ENCODE measurements around the gene KIF21A.

KIF21A gene

DNA sequence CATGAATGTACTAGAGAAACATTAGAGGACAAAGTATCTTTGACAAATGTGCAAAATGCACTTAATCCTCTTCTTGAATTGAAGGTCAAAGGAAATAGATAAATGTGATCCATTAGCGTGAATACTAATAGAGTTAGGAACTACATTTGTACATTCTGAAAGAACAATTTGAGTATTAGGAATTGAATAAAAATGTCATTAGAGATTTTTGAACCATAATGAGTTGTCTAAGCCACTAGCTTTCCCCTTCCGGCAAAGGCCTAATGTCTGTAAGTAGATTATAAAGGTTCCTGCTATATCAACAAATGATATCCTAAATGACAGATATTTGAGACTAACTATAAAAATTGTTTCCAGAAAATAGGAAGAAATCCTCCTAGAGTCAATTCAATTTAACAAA, 59.8 kb downstream of the KIF21A start:
- DNase-seq = no peak

DNA sequence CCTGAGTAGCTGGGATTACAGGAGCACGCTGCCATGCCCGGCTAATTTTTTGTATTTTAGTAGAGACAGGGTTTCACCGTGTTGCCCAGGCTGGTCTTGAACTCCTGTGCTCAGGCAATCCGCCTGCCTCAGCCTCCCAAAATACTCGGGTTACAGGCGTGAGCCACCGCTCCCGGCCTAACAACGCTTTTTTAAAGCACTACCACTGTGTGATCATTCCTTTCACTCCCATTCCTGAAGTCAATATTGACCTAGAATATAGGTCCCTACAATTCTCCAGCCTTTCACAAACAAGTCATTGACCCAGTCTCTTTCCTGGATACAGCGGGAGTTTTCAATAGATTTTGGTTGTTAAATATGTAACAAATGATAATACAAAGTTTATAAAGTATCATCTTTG, 62.8 kb downstream of the KIF21A start:
- no peak for DNase-seq

DNA sequence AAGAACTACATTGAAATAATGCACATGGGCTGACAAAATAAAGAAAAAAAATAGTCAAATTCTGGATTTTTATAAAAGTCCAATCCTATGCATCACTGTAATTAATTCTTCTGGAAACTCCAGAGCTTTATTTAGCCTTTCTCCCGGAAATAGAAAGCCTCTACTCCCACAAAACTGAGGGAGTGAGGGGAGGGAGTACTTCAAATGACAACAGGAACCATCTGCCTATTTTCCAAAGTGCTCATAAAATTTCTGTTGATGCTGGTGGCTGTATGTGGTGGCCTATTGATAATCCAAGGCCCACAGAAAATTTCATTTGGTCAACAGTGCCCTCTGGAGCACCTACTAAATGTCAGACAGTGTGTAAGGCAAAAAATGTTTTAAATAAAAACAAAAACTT, 64.6 kb downstream of the KIF21A start:
- DNase-seq = peak; percentile 4

DNA sequence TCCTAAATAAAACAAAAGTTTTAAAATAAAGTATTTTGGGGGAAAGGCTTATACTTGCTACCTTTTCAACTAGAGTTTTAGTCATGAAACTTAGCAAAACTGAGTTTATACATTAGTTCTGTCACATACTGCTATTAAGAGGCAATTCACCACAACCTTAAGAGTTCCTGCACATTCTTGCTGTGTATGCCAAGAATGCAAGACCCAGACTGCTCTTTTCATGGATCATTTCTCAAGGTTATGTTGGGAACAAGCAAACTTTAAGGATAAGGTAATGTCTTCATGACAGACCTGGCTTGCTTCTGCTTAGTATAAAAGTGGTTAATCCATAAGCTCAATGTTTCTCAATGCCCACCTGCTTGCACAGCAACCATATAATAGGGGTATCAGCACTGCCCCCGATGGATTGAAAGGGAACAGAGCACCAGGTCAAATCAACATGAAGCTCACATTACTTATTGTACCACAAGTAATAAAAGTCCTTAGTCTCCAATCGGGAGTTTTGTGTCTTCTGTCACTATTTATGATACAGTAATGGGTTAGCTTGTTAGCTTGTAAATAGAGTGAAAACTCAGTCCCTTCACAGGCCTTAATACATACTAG, 67.6 kb downstream of the KIF21A start:
- peak; percentile 3 for DNase-seq

DNA sequence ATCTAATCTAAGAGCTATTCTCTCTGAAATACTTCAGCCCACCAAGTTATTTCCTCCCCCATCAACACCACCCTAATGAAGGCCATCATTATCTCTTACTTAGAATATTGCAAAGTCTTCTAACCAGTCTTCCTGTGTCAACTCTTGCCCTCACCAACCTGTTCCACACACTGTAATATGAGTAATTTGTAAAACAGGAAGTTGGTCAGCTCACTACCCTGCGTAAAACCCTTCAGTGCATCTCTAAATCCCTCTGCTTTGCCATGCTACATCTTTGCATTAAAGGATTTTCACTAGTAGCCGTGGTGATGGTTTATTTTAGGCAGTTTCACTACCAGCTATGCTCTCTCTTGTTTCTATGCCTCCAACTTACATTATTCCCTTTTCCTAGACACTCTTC, 70.0 kb downstream of the KIF21A start:
- DNase-seq = no peak

DNA sequence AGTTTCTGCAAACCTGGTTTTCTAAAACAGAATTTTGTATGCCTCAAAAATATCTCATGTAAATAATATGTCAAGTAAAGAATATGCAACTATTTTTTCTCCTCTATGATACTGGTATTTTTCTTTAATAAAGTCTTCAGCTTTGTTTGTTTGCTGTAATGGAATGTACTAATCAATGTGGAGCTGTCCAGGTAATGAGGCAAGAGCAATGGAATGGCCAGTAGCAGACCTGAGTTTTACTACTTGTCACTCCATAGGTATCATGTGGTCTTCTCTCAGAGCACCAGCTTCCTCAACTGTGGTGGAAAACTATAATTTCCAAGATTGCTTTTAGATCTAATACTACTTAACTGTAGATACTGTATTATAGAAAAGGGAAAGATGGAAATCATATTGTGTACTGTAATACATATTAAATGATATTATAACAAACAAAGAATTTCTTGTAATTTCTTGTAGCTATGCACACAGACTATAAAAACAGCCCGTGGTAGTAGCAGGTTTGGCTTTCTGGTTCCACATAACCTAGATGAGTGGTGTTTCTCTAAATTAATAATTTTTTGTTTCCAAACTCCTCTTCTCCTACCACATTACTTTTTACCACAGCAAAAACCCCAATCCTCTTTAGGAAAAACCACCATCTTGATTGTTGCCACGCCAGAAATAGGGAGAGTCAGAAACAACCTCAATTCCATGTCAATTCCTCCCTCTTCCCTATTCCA, 70.6 kb downstream of the KIF21A start:
- no peak for DNase-seq

DNA sequence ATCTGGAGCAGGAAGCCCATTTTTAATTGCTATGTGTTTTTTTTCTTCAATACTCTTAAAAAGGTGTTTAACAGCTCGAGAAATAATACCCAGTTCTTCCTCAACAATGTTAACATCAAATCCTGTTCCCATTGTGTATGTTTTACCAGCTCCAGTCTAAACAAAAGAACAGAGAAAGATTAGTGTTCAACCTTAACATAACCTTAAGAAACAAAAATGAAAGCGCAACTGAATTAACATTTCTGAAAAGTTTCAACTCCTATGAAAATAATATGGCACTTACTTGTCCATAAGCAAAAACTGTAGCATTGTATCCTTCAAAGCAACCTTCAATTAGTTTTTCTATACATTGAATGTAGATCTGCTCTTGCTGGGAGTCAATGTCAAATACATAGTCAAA, 73.2 kb downstream of the KIF21A start:
- no peak for DNase-seq

DNA sequence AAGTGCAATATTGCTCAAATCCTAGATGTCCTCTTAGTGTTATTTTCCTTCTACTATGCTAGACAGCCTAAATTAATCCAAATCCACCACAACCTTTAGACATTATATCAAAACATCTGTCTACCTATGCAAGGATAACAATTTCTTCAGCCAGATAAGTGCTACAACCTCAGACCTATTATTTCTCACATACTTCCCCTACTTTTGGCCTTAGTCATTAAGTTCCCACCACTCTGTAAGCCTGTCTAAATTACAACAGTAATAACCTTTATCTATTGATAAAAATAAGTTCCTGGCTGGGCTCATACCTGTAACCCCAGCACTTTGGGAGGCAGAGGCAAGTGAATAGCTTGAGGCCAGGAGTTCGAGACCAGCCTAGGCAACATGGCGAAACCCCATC, 74.0 kb downstream of the KIF21A start:
- no peak for DNase-seq

DNA sequence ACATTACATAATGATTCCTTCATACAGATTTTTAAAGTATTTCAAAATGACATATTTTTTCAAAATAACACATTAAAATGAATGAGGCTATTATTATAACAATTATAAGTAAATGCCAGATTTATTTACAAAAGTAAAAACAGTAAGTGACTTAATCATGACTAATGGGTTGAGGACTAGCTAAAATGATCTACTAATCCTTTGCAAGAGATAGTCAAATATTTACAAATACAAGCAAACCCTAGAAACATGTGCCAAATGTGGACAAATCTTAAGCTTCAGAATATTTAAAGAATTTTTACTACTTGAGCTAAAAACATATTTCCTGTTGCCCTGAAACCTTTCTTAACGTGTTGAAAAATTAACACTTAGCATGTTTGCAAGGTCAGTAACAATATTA, 74.8 kb downstream of the KIF21A start:
- DNase-seq = no peak

DNA sequence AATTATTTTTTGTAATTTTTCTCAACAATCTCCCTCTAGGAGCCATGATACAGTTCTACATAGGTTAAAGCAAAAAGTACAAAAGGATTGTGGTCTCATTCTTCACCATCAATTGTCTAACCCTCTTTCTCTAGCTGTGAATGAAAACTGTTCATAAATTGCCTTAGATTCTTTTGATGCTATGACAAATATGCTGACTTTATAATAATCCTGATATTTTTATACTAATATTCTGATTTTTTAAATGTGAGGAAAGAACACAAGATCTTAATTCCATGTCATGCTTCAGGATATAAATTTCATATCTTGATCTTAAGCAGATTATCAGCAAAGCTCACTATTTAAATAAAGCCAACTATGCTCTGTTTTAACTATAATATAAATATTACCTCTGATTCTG, 75.4 kb downstream of the KIF21A start:
- no peak for DNase-seq

DNA sequence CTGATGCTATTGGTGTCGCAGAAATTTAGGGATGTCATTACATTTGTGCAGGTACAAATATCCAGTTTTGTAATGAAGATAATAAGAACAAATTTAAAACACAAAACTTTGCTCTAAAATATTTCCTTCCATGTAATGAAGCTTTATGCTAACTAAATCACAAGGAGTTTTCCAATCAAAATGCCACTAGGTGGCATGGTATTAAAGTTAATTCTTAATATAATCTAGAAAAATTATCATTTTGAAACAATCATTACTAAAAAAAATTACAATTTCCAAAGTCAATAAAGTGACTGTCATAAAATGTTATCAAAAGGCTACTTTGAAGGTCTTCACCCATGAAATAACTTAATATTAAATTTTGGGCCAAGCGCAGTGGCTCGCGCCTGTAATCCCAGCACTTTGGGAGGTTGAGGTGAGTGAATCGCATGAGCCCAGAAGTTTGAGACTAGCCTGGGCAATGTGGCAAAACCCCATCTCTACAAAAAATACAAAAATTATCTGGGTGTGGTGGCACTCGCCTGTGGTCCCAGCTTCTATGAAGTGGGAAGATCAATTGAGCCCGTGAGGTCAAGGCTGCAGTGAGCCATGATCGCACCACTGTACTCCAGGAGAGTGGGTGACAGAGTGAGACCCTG, 77.4 kb downstream of the KIF21A start:
- DNase-seq = no peak

DNA sequence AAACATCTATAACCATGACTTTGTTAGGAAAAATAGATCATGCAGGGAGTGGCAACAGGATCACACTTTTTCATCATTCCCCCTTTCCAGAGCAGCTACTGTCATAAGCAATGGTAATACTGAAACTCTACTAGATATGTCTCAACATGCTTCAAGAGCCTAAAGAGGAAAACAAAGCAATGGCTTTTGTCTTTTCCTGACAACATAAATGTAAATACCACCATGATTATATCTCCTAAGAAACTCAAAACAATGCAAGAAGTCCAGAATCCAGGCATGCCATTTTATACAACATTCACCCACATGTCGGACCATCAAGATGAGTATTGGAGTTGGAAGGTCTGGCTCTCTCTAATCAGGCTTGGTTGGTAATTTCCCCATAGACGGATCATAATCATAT, 78.7 kb downstream of the KIF21A start:
- no peak for DNase-seq

DNA sequence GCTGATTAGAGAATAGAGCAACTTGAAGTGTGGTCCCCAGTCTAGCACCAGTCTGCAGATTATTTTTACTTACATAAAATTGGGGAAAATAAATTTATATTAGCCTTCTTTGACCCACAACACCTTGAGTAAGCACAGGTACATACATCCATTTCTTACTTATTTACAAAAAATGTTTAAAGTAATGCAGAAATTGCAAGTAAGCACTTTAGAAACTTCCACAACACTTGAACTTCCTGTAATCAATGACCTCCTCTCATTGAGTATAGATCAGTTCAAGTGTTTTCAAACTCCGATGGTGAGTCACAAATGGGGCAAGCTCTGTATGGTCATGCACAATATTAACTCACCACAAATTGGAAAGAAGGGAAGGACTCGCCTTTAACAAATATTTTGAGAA, 83.3 kb downstream of the KIF21A start:
- no peak for DNase-seq

DNA sequence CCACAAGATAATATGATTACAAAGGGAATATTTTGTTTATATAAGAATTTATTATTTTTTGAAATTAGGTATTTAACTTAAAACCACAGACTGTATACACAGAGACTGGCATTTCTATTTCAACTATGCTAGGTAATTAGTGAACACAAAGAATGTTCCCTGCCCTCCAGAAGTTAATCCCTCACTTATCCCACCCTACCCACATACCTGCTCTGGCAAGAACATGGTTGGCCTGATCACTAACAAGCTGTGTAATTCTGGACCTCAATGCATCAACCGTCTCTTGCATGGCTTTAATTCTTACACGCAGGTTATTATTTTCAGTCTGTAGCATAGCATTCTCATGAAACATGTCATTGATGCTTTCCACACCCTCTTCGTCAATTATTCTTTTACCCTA, 85.9 kb downstream of the KIF21A start:
- DNase-seq = no peak

DNA sequence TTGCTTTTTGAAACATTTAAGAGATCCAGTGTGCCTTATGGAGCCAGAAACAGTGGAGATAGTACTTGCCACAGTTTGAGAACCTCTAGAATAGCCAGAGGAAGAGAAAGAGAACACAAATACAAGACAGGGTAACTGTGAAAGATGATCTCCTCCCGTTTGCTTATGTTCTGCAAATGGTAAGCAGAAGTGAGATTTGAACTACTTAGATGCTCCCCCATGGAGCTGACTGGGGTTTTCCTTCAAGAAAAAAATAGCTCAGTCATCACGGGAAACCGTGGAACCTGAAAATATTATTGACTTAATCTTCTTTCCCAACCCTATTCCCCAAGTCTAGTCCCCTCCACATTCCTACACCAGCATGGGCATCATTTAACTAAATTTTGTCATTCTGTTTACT, 87.1 kb downstream of the KIF21A start:
- DNase-seq = no peak

DNA sequence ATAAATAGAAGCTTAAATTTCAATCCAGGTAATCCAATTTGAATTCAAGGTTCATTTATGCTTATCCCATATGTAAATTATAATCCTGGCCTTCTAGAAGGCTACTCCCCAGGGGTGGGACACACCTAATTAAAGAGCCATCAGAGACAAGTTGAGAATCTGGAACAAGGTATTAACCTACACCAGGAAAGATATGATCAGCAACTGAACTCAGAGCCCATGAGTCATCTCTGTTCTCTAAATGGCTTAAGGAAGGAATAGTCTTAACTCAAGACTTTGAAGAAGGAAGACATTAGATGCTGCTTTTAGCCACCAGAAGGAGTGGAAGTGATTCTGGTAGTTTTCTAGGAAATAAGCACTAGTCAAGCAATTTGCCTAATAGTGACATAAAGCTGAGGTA, 88.0 kb downstream of the KIF21A start:
- no peak for DNase-seq

DNA sequence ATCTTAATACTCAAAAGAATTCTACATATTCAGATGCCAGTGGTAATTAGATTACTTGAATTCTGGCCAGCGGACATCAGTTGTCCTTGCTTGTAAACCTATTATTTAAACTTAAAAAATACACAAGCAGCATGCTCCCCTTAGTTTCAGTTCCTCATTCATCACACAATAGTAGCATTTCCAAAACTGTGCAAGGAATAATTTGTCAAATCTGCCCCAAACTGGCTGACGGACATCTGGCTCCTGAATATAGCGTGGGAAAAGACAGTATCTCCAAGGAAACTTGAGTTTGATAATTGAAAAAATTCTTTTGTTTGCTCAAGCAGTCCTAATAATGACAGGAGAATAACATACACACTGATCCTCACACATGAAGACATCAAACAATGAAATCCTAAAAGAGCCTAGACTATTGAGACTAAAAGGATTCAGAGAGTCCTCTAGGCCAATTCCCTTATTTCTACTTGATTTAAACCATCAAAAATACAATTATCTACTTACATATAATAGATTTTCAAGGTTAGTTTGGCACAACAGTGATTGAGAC, 90.4 kb downstream of the KIF21A start:
- DNase-seq = no peak

DNA sequence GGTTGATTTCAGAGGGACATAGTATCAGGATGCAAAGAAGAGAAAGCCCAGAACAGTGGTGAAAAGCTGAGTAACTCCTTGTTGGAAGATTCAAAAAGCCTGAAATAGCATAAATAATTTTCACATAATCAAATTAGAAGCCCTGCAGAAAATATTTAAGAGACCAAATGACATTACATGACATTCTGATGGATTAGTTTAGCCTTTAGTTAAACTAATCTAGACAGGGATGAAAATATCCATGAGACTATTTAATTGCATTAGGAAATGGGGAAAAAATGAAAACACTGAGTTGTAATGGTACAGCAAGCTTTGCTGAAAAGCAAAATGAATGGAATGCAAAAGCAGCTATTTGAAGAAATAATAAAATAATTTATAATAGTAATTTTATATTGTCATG, 91.8 kb downstream of the KIF21A start:
- DNase-seq = no peak

DNA sequence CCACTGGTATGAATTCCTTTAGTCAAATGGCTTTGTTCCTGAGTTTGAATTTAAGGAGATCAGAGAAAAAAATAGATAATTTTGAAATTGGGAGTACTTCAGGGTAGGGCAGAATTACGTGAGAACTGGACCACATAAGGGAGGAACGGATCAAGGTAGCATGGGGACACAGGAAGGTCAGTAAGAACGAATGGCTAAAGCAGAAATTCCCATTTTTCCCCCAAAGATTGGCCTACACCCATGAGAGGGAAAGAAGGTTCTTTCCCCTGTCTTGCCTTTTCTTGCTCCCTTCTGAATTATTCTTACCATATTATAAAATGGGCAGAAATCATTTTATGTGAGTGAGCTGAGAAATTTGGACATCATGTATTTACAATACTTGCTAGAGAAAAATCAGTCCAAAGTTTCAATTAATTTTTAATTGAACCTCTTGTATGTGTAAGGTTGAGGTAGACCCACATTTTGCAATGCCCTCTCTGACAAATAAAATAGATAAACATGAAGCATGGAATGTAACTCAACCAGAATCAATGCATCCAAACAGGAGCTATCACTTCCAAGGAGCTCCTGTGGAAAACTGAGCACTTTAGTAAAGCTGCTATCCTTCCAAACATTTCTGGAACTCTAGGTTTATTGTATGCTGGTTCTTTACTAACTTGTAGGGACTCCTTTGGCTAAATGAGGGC, 93.8 kb downstream of the KIF21A start:
- DNase-seq = no peak

DNA sequence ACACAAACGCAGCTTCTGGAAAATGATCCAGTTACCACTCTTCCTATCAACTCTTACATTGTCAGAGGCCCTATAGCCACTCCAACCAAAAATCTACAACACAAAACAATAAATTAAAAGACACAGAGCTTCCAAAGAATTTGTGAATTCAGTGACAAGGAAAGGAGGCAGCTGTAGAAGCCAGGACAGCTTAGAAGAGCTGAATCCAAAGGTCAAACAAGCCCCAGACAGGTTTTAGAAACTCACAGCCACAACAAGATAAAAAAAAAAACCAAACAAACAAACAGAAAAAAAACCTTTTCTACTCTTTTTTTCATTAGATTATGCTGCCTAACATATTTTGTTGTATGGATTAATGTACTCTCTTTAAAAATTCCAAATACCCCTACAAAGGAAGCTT, 94.4 kb downstream of the KIF21A start:
- DNase-seq = no peak

DNA sequence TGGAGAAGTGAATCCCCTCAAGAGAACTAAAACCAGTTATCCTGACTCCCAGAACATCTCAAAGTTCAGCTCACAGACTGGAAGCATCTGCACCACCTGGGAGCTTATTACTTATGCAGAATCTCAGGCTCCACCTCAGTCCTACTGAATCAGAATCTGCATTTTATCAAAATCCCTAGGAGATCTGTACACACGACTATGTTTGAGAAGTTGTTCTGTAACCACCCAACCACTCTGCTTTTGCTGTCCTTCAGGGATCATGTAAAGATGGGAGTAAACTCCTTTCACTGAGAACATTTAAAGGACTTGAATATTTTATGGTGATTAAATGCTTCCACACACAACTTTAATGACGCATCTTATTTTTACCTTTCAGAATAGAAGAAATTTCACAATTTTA, 98.0 kb downstream of the KIF21A start:
- no peak for DNase-seq

DNA sequence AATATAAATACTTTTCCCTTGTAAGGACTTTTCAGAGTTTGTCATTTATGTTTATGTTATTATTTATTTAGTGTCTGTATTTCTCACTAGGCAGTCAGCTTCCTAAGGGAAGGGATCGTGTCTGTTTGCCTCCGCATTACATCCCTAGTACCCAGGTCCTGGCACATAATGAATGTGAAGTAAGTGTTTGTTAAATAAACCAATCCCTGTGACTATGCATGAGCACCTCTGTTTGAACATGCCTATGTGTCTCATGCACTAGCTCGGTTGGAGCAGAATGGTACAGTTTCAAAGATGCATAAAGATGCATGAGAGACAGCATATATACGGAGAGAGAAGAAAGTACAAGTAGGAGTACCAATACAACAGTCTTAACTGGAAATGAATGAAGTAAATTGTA, 99.3 kb downstream of the KIF21A start:
- DNase-seq = no peak

DNA sequence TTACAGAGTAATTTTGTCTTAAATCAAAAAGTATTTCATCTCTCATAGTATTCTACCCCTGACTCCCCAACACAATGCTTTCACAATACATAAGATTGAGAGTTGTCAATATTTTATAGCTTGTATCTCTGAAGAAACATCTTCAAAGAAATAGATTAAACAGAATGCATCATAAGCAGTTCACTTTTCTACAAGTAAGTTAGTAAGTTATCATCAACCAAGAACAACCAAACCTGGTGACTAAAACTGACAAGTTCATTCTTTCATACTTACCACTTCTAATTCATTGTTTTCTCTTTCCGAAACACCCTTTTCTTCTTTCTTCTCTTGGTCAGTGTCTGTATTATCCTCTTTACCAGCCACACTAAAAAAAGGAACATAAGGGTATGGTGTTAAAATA, 101.2 kb downstream of the KIF21A start:
- no peak for DNase-seq

DNA sequence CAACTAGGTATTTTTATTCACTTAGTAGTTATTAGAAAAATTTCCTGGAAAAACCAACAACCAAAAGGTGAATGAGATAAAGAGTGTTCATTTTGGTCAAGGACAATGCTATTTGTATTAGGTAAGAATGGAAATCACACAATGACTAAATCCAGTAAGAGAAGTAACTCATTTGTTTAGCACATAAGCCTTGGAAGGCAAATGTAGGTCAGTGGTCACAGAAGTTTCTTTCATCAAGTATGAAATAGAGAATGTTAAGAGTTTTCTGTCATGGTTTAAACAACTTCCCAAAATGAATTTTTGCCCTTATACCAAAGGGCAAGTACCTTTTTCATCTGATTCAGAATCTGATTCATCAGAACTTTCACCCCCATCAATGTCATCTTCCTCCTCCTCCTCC, 101.7 kb downstream of the KIF21A start:
- DNase-seq = no peak

All from NCI-H2171 treated with DMSO at 0.1 percent for 48 hours (cell line).